K562 (cell line): ENCODE measurements around the gene FBL. TPM values are rescaled to one million over a fixed set of nuclear protein-coding genes. Genes with fewer than 3 reads are reported as not detected.

Experiments used
- CAMTA2 ChIP-seq: fragments of 250-450 bp; sonication (Bioruptor Pico); conservative IDR thresholded peaks from 2 replicates; pipeline ENCODE4 v1.5.1; 2022
- FOXJ3 ChIP-seq: sonication (generic); formaldehyde crosslinking; IDR thresholded peaks from 2 replicates; pipeline ENCODE4 v1.4.0; 2020; ENCODE audit warnings: mild to moderate bottlenecking, missing genetic modification reagents
- FUS ChIP-seq: fragments of 200-400 bp; formaldehyde crosslinking; optimal IDR thresholded peaks from 2 replicates; pipeline ENCODE3; 2017; ENCODE audit warnings: low read depth, low read length
- GTF3C2 ChIP-seq: IDR thresholded peaks from 3 replicates; pipeline ENCODE4 v1.6.1; 2011; ENCODE audit warnings: borderline replicate concordance, mild to moderate bottlenecking, moderate library complexity; ENCODE audit not compliant: insufficient read length; ENCODE audit errors: extremely low read depth
- HIVEP1 ChIP-seq: fragments of 250-450 bp; sonication (Bioruptor Pico); IDR thresholded peaks from 2 replicates; pipeline ENCODE4 v1.4.0; 2020; ENCODE audit warnings: mild to moderate bottlenecking
- MEF2D ChIP-seq: conservative IDR thresholded peaks from 2 replicates; pipeline ENCODE4 v1.6.1; 2016; ENCODE audit warnings: low read depth, missing genetic modification characterization, missing compliant biosample characterization
- OTX1 ChIP-seq: fragments of 450-650 bp; formaldehyde crosslinking; IDR thresholded peaks from 2 replicates; pipeline ENCODE4 v1.4.0; 2022; ENCODE audit warnings: mild to moderate bottlenecking
- POLR2AphosphoS2 ChIP-seq: IDR thresholded peaks from 2 replicates; pipeline ENCODE4 v1.6.1; 2012; ENCODE audit warnings: low read length, improper control_type of control experiment
- SPI1 ChIP-seq: IDR thresholded peaks from 2 replicates; pipeline ENCODE4 v1.6.1; 2011; ENCODE audit warnings: low read depth, low read length, control low read depth, borderline replicate concordance
- SRSF3 ChIP-seq: fragments of 200-400 bp; formaldehyde crosslinking; IDR thresholded peaks from 2 replicates; pipeline ENCODE4 v1.6.1; 2016; ENCODE audit warnings: mild to moderate bottlenecking, low read length, moderate library complexity; ENCODE audit not compliant: insufficient read depth
- ZNF197 ChIP-seq: fragments of 200-800 bp; sonication (Bioruptor generic); IDR thresholded peaks from 2 replicates; pipeline ENCODE4 v1.6.1; 2016; ENCODE audit warnings: low read depth, missing genetic modification characterization, missing compliant biosample characterization
- polyA plus RNA-seq, 8 experiments: library from polyadenylated mRNA; depleted of rRNA in 4 of 8; stranded (reverse) in 5 of 8; unstranded in 3 of 8; fragments of >200 nt; fragmentation: Nextera tagmentation in 2 of 8; fragmentation: Illumina TruSeq in 1 of 8; extraction: Ambion mirVana in 2 of 8; extraction: Trizol in 1 of 8; gene quantifications; 2 replicates each; pipeline versions ENCODE4 v1.2.1 to v1.2.3, GENCODE V29; 2011 to 2014; ENCODE audit warnings: inconsistent platforms in 1 of 8, missing spikeins in 1 of 8
- total RNA-seq, 7 experiments: library from RNA; depleted of rRNA in 6 of 7; stranded (reverse); fragments of >200 nt in 6 of 7; fragmentation: Illumina TruSeq in 2 of 7; extraction: Trizol in 2 of 7; gene quantifications; 2 replicates each; pipeline versions ENCODE4 v1.2.1 to v1.2.3, GENCODE V29; 2011 to 2021; ENCODE audit warnings: low replicate concordance in 1 of 7
- TF ChIP-seq, protein P1 (sequence below): sonication (generic); formaldehyde crosslinking; IDR thresholded peaks from 2 replicates; pipeline ENCODE4 v1.8.1; 2023; ENCODE audit warnings: missing genetic modification reagents, mild to moderate bottlenecking, borderline replicate concordance
- TF ChIP-seq, protein P2 (sequence below): fragments of 450-650 bp; IDR thresholded peaks from 2 replicates; pipeline ENCODE4 v1.6.1; 2016; ENCODE audit warnings: mild to moderate bottlenecking
- TF ChIP-seq, protein P3 (sequence below): fragments of 450-650 bp; IDR thresholded peaks from 2 replicates; pipeline ENCODE4 v1.6.1; 2016; ENCODE audit warnings: borderline replicate concordance

Gene FBL
- total and polyA plus RNA-seq, 9 of the 15 experiments (the other 6 are each of a cell fraction or from before 2014, with no cell fraction given): 201 to 1,696 (median 696) TPM

GRCh38 chr19:39846678-39847486 is 703 bp upstream of the FBL start (continued):
- TF ChIP-seq GTF3C2: no peak
- TF ChIP-seq FUS: no peak
- TF ChIP-seq ZNF197 (CRISPR knock-in tag): no peak
- TF ChIP-seq SPI1: 0 out of 2 replicates have a peak, but pooled peaks have one; percentile 5
- TF ChIP-seq OTX1 (CRISPR knock-in tag): peak; percentile 79; the same call in 1 of the 2 replicates
- TF ChIP-seq HIVEP1 (CRISPR knock-in tag): no peak
- TF ChIP-seq, protein P1, sequence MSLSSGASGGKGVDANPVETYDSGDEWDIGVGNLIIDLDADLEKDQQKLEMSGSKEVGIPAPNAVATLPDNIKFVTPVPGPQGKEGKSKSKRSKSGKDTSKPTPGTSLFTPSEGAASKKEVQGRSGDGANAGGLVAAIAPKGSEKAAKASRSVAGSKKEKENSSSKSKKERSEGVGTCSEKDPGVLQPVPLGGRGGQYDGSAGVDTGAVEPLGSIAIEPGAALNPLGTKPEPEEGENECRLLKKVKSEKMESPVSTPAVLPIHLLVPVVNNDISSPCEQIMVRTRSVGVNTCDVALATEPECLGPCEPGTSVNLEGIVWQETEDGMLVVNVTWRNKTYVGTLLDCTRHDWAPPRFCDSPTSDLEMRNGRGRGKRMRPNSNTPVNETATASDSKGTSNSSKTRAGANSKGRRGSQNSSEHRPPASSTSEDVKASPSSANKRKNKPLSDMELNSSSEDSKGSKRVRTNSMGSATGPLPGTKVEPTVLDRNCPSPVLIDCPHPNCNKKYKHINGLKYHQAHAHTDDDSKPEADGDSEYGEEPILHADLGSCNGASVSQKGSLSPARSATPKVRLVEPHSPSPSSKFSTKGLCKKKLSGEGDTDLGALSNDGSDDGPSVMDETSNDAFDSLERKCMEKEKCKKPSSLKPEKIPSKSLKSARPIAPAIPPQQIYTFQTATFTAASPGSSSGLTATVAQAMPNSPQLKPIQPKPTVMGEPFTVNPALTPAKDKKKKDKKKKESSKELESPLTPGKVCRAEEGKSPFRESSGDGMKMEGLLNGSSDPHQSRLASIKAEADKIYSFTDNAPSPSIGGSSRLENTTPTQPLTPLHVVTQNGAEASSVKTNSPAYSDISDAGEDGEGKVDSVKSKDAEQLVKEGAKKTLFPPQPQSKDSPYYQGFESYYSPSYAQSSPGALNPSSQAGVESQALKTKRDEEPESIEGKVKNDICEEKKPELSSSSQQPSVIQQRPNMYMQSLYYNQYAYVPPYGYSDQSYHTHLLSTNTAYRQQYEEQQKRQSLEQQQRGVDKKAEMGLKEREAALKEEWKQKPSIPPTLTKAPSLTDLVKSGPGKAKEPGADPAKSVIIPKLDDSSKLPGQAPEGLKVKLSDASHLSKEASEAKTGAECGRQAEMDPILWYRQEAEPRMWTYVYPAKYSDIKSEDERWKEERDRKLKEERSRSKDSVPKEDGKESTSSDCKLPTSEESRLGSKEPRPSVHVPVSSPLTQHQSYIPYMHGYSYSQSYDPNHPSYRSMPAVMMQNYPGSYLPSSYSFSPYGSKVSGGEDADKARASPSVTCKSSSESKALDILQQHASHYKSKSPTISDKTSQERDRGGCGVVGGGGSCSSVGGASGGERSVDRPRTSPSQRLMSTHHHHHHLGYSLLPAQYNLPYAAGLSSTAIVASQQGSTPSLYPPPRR: no peak
- TF ChIP-seq MEF2D: no peak
- TF ChIP-seq, protein P2, sequence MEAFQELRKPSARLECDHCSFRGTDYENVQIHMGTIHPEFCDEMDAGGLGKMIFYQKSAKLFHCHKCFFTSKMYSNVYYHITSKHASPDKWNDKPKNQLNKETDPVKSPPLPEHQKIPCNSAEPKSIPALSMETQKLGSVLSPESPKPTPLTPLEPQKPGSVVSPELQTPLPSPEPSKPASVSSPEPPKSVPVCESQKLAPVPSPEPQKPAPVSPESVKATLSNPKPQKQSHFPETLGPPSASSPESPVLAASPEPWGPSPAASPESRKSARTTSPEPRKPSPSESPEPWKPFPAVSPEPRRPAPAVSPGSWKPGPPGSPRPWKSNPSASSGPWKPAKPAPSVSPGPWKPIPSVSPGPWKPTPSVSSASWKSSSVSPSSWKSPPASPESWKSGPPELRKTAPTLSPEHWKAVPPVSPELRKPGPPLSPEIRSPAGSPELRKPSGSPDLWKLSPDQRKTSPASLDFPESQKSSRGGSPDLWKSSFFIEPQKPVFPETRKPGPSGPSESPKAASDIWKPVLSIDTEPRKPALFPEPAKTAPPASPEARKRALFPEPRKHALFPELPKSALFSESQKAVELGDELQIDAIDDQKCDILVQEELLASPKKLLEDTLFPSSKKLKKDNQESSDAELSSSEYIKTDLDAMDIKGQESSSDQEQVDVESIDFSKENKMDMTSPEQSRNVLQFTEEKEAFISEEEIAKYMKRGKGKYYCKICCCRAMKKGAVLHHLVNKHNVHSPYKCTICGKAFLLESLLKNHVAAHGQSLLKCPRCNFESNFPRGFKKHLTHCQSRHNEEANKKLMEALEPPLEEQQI: no peak
- no peak for TF ChIP-seq SRSF3
- TF ChIP-seq, protein P3, sequence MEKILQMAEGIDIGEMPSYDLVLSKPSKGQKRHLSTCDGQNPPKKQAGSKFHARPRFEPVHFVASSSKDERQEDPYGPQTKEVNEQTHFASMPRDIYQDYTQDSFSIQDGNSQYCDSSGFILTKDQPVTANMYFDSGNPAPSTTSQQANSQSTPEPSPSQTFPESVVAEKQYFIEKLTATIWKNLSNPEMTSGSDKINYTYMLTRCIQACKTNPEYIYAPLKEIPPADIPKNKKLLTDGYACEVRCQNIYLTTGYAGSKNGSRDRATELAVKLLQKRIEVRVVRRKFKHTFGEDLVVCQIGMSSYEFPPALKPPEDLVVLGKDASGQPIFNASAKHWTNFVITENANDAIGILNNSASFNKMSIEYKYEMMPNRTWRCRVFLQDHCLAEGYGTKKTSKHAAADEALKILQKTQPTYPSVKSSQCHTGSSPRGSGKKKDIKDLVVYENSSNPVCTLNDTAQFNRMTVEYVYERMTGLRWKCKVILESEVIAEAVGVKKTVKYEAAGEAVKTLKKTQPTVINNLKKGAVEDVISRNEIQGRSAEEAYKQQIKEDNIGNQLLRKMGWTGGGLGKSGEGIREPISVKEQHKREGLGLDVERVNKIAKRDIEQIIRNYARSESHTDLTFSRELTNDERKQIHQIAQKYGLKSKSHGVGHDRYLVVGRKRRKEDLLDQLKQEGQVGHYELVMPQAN: no peak
- TF ChIP-seq FOXJ3 (CRISPR knock-in tag): no peak
- TF ChIP-seq POLR2AphosphoS2: no peak
- no peak for TF ChIP-seq CAMTA2 (CRISPR knock-in tag)
